ENCODE results near the gene DHRS3.

The DHRS3 gene

DNA sequence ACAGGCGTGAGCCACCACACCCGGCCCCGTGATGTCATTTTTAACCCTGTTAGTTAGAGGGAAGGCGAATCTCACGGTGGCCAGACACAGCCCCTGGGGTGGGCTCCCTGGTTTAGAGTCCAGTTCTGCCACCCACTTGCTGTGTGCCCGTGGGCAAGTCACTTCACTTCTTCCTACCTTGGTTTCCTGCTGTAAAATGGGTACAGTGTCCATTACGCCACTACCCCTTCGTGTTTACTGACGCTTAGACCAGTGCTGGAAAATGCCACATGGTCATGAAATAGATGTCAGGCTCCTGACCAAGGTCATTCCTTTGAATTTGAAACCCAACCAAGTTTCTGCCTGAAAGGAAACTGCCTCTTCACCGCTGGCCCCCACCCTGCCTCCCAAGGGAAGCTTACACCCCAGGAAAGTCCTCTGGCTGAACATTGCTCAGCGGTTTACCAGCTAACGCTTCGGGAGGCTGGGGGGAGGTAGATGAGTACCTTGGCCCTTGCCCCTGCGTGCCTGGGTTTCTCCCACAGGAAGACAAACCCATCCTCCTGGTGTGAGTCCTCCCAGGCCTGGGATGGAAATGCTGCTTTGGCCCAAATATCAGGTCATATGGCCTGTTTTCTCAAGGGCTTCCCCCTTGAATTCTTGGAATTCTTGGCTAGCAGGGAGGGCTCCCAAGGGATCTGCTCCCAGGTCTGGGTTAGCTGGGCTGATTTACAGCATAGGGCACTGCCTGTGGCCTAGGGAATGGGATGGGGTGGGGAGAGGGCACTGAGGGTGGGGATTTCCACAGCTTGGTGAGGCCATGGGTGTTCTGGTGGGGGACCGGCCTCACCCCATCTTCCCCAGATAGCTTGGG, 18.3 kb upstream of the DHRS3 start:
- Histone ChIP-seq H3K4me3 (replicated peaks; ENCODE audit: low read depth, low read length) (no peak overlapping the region), H3K36me3 (ENCODE audit: control insufficient read depth, insufficient read depth, low read length) (no peaks in the 10 kb centered on the region), H3K27me3 (replicated peaks; ENCODE audit: control insufficient read depth, insufficient read depth, low read length) (no peaks in the 10 kb centered on the region)
- no peak for TF ChIP-seq CTCF (IDR thresholded peaks at IDR 0.05; ENCODE audit: insufficient read depth, low read length, poor library complexity, severe bottlenecking)
- no peak for DNase-seq (ENCODE audit: extremely low read depth, insufficient read length)

DNA sequence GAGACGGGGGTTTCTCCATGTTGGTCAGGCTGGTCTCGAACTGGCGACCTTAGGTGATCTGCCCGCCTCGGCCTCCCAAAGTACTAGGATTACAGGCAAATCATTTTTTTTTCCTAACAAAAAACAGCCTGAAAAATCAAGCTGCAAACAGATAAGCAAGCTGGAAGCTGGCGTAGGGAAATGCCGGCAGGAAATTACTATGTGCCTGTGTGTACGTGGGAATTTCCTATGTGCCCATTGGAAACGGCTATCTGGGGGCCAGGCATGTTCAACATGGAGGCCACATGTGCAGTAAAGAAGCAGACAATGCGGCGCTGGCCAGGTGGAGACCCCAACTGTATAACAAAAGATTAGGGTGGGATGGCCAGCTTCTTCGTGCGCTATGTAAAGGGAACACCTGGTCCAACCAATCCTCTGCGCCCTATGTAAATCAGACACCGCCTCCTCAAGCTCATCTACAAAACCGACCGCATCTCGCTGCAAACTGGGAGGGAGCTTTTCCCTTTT, 16.7 kb upstream of the DHRS3 start:
- TF ChIP-seq CTCF (IDR thresholded peaks at IDR 0.05; ENCODE audit: insufficient read depth, low read length, poor library complexity, severe bottlenecking) = no peak
- H3K36me3 ChIP-seq (ENCODE audit: control insufficient read depth, insufficient read depth, low read length) = no peaks in the 10 kb centered on the region
- H3K4me3 ChIP-seq (replicated peaks; ENCODE audit: low read depth, low read length) = no peak overlapping the region
- no peak for DNase-seq (ENCODE audit: extremely low read depth, insufficient read length)
- no peaks in the 10 kb centered on the region for H3K27me3 ChIP-seq (replicated peaks; ENCODE audit: control insufficient read depth, insufficient read depth, low read length)

DNA sequence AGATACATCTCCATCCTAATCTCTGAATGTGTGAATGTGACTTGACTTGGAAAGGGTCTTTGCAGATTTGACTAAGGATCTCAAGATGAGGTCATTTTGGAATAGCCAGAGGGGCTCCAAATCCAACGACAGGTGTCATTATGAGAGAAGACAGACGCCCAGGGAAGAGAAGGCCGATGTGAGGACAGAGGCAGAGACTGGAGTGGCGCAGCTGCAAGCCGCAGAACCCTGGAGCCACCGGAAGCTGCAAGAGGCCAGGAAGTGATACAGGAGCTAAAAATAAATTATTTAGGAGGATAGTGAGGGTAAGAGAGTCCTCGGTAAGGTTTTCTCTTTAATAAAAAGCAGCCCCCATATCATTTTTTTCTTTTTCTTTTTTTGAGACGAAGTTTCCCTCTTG, 16.1 kb upstream of the DHRS3 start:
- DNase-seq (ENCODE audit: extremely low read depth, insufficient read length) = no peak
- no peak for TF ChIP-seq CTCF (IDR thresholded peaks at IDR 0.05; ENCODE audit: insufficient read depth, low read length, poor library complexity, severe bottlenecking)
- Histone ChIP-seq H3K27me3 (replicated peaks; ENCODE audit: control insufficient read depth, insufficient read depth, low read length) (no peaks in the 10 kb centered on the region), H3K36me3 (ENCODE audit: control insufficient read depth, insufficient read depth, low read length) (no peaks in the 10 kb centered on the region), H3K4me3 (replicated peaks; ENCODE audit: low read depth, low read length) (no peak overlapping the region)

- no peak for DNase-seq (ENCODE audit: extremely low read depth, insufficient read length)
- Histone ChIP-seq H3K36me3 (ENCODE audit: control insufficient read depth, insufficient read depth, low read length) (no peaks in the 10 kb centered on the region), H3K27me3 (replicated peaks; ENCODE audit: control insufficient read depth, insufficient read depth, low read length) (no peaks in the 10 kb centered on the region), H3K4me3 (replicated peaks; ENCODE audit: low read depth, low read length) (no peak overlapping the region)
- TF ChIP-seq CTCF (IDR thresholded peaks at IDR 0.05; ENCODE audit: insufficient read depth, low read length, poor library complexity, severe bottlenecking) = no peak
These were observed 13.6 kb upstream of the DHRS3 start for GRCh38 chr1:12631571-12631970.

DNA sequence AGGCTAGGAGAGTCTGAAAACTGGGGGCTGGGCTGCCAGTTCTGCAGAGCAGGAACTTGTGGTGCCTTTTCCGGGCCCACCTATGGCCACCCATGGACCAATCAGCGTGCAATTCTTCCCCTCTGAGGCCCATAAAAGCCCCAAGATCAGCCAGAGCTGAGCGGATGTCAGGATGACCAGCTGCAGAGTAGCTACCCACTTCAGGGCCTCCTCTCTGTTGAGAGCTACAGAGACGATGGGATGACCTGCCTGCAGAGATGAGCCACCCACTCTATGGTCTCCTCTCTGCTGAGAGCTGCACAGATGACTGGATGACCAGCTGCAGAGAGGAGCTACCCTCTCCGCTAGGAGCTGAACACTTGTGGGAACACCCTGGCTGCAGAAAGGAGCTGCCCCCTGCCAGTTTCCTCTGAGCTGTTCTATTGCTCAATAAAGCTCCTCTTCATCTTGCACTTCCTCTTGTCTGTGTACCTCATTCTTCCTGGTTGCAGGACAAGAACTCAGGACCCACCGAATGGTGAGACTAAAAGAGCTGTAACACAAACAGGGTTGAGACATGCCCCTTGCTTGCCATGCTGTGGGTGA, 13.0 kb upstream of the DHRS3 start:
- Histone ChIP-seq H3K27me3 (replicated peaks; ENCODE audit: control insufficient read depth, insufficient read depth, low read length) (no peaks in the 10 kb centered on the region), H3K36me3 (ENCODE audit: control insufficient read depth, insufficient read depth, low read length) (no peaks in the 10 kb centered on the region), H3K4me3 (replicated peaks; ENCODE audit: low read depth, low read length) (no peak overlapping the region)
- no peak for TF ChIP-seq CTCF (IDR thresholded peaks at IDR 0.05; ENCODE audit: insufficient read depth, low read length, poor library complexity, severe bottlenecking)
- no peak for DNase-seq (ENCODE audit: extremely low read depth, insufficient read length)
